Cardiac septum (tissue), 1 donor: ENCODE measurements around the gene ERC1. TPM values are rescaled to one million over a fixed set of nuclear protein-coding genes. Genes with fewer than 3 reads are reported as not detected.
A peak's percentile ranks its signal among the peaks of the same experiment; 100 is the strongest.

Experiments used
- DNase-seq: peaks from one replicate; pipeline ENCODE4 v3.0.0-alpha.2; 2020; ENCODE audit warnings: low spot score
- intact Hi-C: fragments of 100-400 bp; cut with DNase I; formaldehyde crosslinking; loops from one replicate; pipeline ENCODE4 v1.14.0; 2022
- total RNA-seq: library from RNA; stranded (reverse); fragmentation: NEBNext Ultra II Directional; extraction: Animal tissue kit (Norgen Biotek cat#: 25700); gene quantifications from one replicate; pipeline ENCODE4 v1.2.1, GENCODE V29; 2021
- donor health status: DM: no; HTN: no; CAD: no.

ERC1 gene
- total RNA-seq, 1 donor from 2014 or later, result 56.9 TPM

DNA sequence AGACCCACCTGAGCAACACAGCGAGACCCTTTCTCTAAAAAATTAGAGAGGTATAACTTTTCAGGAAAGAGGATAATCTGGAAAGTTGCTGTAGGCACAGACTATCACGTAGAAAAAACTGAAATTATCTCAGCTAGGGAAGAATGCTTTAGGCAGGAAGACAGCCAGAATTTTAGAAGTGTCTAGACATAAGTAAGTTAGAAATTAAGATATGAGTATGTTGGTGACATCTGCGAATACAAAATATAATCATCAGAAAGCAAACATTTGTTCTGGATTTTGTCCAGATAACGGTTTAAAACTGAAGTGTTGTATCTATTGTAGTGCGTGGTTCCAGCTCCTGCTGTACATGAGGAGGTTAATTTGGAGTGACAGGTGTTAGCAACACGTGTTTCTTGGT, 480.2 kb downstream of the ERC1 start:
- no peak for DNase-seq
- intact Hi-C loops, result no loop called here

DNA sequence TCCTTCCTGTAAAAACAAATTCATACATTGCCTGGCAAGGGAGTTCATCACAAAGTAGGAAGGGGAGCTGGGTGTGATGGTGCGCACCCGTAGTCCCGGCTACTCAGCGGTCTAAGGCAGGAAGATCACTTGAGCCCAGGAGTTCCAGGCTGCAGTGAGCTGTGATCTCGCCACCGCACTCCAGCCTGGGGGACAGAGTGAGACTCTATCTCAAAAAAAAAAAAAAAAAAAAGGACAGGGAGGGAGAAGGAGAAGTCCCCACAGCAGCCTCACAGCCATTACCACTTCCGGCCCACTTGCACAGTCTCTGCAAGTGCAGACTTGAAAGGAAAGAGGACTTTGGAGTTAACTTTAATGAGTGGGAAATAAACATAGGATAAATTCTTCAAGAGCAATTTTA, 482.4 kb downstream of the ERC1 start:
- no peak for DNase-seq
- intact Hi-C loops, result no loop called here

DNA sequence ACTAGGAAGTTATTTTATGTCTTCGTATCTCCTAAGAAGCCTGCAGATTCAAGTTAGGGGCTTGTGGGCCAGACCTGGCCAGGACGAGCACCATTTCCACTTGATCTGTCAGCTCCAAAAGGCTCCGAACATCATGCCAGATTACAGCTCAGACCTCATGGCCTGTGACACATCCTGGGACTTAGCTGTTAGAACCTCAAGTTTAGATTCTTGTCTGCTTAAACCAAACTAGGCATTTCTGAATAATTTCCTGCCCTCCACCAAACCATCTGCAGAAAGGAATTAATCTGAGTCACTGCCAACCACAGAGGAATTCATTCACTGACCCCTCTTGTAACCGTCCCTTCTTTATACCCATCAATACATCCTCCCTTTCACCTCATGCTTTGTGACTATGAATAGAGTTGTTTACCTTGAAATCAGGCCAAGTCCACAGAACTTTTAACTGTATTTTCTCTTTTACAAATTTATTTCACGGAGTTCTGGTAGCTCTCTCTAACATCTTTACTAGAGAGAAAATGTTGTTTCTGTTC, 483.1 kb downstream of the ERC1 start:
- intact Hi-C loops, result no loop called here
- DNase-seq, result no peak

DNA sequence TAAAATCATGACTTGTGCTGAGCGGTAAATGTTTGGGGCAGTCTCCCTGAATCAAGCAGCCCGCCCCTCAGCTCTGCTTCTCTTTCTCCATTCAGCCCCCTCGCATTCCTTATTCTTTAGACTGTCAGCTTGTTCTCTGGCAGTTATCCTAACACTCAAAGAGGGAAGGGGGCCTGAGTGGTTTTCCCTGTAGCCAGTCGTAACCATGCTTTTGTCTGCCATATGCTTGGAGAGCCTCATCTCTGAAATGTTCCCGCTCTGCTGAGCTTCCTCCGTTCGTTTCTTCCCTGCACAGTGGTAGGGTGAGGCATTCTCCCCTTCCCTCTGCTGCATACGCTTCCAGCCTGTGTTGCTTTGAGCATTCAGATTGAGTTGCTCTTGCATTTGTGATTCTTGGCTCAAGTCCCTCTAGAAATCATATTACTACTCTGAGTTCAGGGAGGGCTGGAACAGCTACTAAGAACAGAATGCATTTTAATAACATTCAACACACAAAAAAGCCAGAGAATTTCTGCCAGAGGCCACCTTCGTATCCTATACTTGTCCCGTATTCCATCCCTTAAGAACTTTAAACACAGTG, 483.6 kb downstream of the ERC1 start:
- intact Hi-C loops, result no loop called here
- DNase-seq, result no peak

DNA sequence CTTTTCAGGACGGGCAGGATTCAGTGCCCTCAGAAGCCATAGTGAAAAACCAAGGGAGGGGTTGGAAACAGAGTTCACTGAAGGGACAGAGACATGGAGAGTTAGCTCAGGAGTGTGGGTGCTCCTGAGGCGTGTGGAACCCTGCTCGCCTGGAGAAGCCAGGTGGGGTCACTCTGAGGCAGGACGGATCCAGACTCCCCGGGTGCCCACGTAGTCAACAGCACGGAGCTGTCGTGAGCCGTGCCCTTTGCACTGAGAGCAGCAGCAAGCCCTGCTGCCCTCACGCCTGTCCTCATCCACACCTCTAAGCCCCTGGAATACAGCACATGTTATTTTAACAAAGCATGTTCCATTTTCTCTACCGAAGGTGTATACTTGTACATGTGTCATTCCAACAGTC, 488.6 kb downstream of the ERC1 start:
- intact Hi-C loops, result no loop called here

DNA sequence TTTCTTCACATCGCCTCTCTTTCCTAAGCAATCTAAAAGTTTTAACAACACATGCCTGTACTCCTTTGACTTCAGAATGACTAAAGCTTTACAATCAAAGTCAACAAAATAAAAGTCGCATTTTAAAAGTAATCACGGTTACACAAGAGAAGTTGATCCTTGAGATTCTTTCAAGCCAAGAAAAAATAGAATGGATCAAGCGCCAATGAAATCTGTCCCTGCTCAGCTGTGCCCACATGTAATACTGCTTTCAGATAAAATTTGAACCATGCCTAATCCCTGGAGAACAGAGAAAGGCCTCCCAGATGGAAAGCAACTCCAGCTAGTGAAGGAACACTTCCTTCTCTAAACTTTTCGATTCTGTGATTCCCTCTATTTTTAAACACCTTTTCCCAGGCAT, 490.3 kb downstream of the ERC1 start:
- intact Hi-C loops, result no loop called here
- no peak for DNase-seq

More for the DNA sequence above, 488.6 kb downstream of the ERC1 start:
- DNase-seq, result no peak

DNA sequence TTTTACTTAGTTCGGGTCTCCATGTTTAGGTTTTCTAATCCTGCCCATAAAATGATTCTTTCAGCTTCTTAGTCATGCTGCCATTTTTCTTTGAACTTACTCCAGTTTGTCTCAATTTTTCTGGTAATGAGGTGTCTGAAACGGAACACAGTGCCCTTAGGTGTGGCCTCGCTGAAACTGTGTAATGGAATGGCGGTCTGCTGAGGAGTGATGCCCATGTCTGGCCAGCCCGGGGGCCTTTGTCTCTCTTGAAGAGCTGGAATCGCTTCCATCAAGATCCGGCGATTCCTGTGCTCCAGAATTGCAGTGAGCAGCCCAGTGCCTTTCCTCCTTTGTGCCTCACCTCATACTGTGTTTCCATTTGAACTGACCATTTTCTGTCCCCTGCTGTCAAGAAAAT, 490.9 kb downstream of the ERC1 start:
- no peak for DNase-seq

GRCh38 chr12:1488908-1489381, 497.9 kb downstream of the ERC1 start:
- no peak for DNase-seq
- intact Hi-C loops, result no loop called here

More for the DNA sequence above, 490.9 kb downstream of the ERC1 start:
- intact Hi-C loops, result no loop called here

- intact Hi-C loops, result no loop called here
- no peak for DNase-seq
Measured at GRCh38 chr12:1491983-1492697, 501.1 kb downstream of the ERC1 start.

- no peak for DNase-seq
Measured at GRCh38 chr12:1493781-1494565, 502.9 kb downstream of the ERC1 start.

DNA sequence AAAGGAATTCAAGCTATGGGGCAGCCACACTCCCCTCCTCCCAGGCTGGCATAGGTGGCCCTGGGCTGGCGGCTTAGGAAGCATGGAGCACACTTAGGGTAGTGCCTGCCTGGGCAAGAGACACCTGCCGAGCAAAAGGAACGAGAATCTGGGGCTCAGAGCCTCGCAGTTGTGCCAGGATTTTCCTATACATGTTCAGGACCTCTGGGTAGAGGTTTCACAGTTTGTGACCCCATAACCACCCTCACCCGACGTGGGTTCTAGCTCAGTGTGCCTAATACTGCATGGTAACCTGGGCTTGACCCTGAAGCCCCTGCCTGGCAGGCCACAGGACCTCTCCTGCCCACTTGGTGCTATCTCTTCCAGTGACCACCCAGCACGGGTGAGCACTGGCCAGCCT, 503.8 kb downstream of the ERC1 start:
- no peak for DNase-seq
- intact Hi-C loops, result no loop called here

More at GRCh38 chr12:1493781-1494565, 502.9 kb downstream of the ERC1 start:
- intact Hi-C loops, result no loop called here

GRCh38 chr12:1496162-1496900, 505.3 kb downstream of the ERC1 start:
- DNase-seq, result no peak
- intact Hi-C loops, result no loop called here

- no peak for DNase-seq
- intact Hi-C loops, result no loop called here
Measured at GRCh38 chr12:1497161-1497560, 506.1 kb downstream of the ERC1 start.

GRCh38 chr12:1498199-1498740, 507.2 kb downstream of the ERC1 start:
- DNase-seq, result no peak
- intact Hi-C loops, result no loop called here

- intact Hi-C loops, result no loop called here
- DNase-seq, result peak; percentile 54
Measured at GRCh38 chr12:1499351-1499750, 508.3 kb downstream of the ERC1 start.

DNA sequence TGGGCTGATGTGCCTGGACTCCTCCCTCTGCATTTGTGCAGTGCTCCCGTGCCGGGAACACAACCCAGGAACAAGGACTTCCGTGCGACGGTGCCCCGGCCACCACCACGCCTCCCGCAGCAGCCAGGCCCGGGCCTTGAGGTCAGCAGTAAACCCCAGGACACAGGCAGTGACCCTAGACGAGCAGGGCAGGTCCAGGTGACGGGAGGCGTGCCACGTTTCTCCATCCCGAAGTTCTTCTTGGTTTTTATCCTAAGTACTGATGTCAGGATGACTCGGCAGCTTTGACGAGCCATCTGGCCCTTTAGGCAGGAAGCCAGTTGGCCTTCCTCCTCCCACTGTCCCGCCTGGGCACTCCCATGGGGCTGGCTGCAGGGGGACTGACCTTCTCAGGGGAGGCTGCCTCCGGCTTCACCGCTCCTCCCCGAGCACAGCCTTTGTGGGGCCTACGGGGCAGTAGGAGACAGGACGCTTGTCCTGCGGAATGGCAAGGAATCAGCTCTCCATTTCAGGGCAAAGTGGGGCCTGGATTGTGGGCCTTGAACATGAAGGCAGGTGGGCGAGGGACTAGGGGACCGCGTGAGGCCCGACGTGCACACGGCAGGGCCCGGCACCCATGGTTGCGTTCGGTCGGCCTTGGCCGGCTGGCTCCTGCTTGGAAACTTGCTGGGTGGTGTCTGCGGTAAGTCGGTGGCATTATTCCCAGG, 509.2 kb downstream of the ERC1 start:
- intact Hi-C loops, result no loop called here
- DNase-seq, result peak; percentile 79

- intact Hi-C loops, result no loop called here
- DNase-seq, result no peak
Measured at GRCh38 chr12:1501001-1501400, 510.0 kb downstream of the ERC1 start.

DNA sequence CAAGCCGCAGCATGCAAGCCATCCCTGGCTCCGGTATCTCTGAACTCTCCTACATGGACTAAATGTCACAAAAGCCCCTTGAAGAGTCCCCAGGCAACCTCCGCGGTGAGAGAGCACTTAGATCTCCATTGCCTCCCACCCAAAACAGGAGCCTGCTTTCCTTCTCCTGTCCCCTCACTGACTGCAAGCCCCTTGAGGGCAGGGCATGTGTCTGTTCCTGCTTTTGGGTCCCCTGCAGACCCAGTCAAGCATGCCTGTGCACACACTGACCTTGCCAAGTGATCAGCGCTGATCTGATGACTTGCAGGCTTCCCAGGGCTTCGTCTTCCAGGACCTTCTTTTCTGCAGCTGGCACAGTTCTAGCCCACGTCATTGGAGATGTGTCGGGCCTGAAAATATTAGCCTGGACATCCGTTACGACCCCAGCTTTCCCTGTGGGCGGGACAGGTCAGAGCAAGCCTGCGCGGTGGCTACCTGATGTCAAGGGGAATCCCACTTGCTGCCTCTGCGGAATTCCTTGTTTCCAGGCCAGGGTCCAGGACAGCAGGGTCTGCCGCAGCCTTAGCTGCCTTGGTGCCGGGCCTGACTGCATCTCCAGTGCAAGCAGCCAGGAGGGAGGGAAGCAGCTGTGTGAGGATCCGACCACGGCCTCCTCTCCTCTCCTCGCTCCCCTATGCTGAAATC, 510.8 kb downstream of the ERC1 start:
- peak; percentile 70 for DNase-seq
- intact Hi-C loops, result no loop called here
